H1 (cell line): ENCODE results near the gene RHBDF2.

Experiments
- CBX8 ChIP-seq: fragments of 300-800, 300-1000 bp; sonication (generic); IDR thresholded peaks from 2 replicates; pipeline ENCODE4 v1.7.1; 2016; ENCODE audit warnings: low read depth, low read length, borderline replicate concordance
- CEBPB ChIP-seq: IDR thresholded peaks from 2 replicates; pipeline ENCODE4 v1.6.1; 2012; ENCODE audit warnings: low read depth, low read length
- CTCF ChIP-seq, 3 experiments: IDR thresholded peaks; 1 replicate in 2 of 3; 2 replicates in 1 of 3; pipeline versions ENCODE4 v1.5.1 to v1.6.1; 2011; ENCODE audit warnings: low read length in 3 of 3, mild to moderate bottlenecking in 3 of 3, inconsistent platforms in 2 of 3, low read depth in 1 of 3, moderate library complexity in 1 of 3; ENCODE audit not compliant: insufficient read depth in 1 of 3; ENCODE audit errors: control extremely low read depth in 1 of 3
- EZH2 ChIP-seq: fragments of 200-600 bp; sonication (generic); IDR thresholded peaks from 2 replicates; pipeline ENCODE4 v1.7.1; 2012; ENCODE audit warnings: low read depth, mild to moderate bottlenecking, moderate library complexity, low read length, inconsistent platforms; ENCODE audit not compliant: severe bottlenecking
- POLR2AphosphoS5 ChIP-seq: IDR thresholded peaks from 2 replicates; pipeline ENCODE4 v1.6.1; 2011; ENCODE audit warnings: low read depth, low read length
- RXRA ChIP-seq: IDR thresholded peaks from 2 replicates; pipeline ENCODE4 v1.6.1; 2011; ENCODE audit warnings: low read depth, mild to moderate bottlenecking, low read length, moderate library complexity; ENCODE audit not compliant: insufficient read depth
- SIN3A ChIP-seq, 2 experiments: IDR thresholded peaks in 1 of 2; conservative IDR thresholded peaks in 1 of 2; 2 replicates each; pipeline ENCODE4 v1.6.1; 2011 to 2012; ENCODE audit warnings: low read length in 2 of 2, improper control_type of control experiment in 1 of 2, low read depth in 1 of 2, mild to moderate bottlenecking in 1 of 2
- TAF1 ChIP-seq: IDR thresholded peaks from 2 replicates; pipeline ENCODE4 v1.6.1; 2011; ENCODE audit warnings: mild to moderate bottlenecking, low read depth, low read length

- TF ChIP-seq CEBPB, result no peak
- no peak for TF ChIP-seq TAF1
- no peak for TF ChIP-seq CTCF (IDR thresholded peaks at IDR 0.05; ENCODE audit: control extremely low read depth in 1 of 3, insufficient read depth in 1 of 3, low read depth in 1 of 3, low read length in 3 of 3)
- no peak for TF ChIP-seq CBX8
- no peak for TF ChIP-seq POLR2AphosphoS5
- no peak for TF ChIP-seq SIN3A (conservative IDR thresholded peaks at IDR 0.05 in 1 of 2, IDR thresholded peaks at IDR 0.05 in 1 of 2; ENCODE audit: low read depth in 1 of 2, low read length in 2 of 2)
- no peak for TF ChIP-seq RXRA
- peak; percentile 55 for TF ChIP-seq EZH2
These were observed 37.2 kb upstream of the RHBDF2 start for GRCh38 chr17:76538281-76538931.
